GM21825 (cell line): ENCODE measurements around the gene UBR4.

Experiments
- ATAC-seq: cut with Tn5 transposase; IDR thresholded peaks from one replicate; pipeline ENCODE4 v1.9.1; 2021; ENCODE audit warnings: mild to moderate bottlenecking, moderate library complexity; ENCODE audit not compliant: unreplicated experiment

UBR4 gene

GRCh38 chr1:19100028-19100427 is 110.0 kb downstream of the UBR4 start:
- ATAC-seq = no peak

- no peak for ATAC-seq
Measured at GRCh38 chr1:19096990-19097389, 113.1 kb downstream of the UBR4 start.

- no peak for ATAC-seq
Measured at GRCh38 chr1:19096036-19096833, 113.8 kb downstream of the UBR4 start.

GRCh38 chr1:19091196-19091953 is 118.7 kb downstream of the UBR4 start:
- ATAC-seq = no peak

- ATAC-seq = no peak
Measured at GRCh38 chr1:19089524-19089923, 120.5 kb downstream of the UBR4 start.

- ATAC-seq = no peak
Measured at GRCh38 chr1:19088717-19089442, 121.2 kb downstream of the UBR4 start.

- ATAC-seq = no peak
Measured at GRCh38 chr1:19087737-19088594, 122.1 kb downstream of the UBR4 start.

GRCh38 chr1:19087017-19087736 is 122.9 kb downstream of the UBR4 start:
- ATAC-seq = no peak

- no peak for ATAC-seq
Measured at GRCh38 chr1:19086176-19086875, 123.7 kb downstream of the UBR4 start.

GRCh38 chr1:19084206-19084738 is 125.8 kb downstream of the UBR4 start:
- no peak for ATAC-seq

- ATAC-seq = no peak
Measured at GRCh38 chr1:19083081-19083480, 127.0 kb downstream of the UBR4 start.

- no peak for ATAC-seq
Measured at GRCh38 chr1:19081218-19081893, 128.7 kb downstream of the UBR4 start.

GRCh38 chr1:19080721-19081120 is 129.3 kb downstream of the UBR4 start:
- no peak for ATAC-seq

GRCh38 chr1:19079541-19080472 is 130.3 kb downstream of the UBR4 start:
- no peak for ATAC-seq

GRCh38 chr1:19078536-19078935 is 131.5 kb downstream of the UBR4 start:
- no peak for ATAC-seq

- no peak for ATAC-seq
Measured at GRCh38 chr1:19076841-19077616, 133.0 kb downstream of the UBR4 start.
